GM23338 (cell line): Measurements from ENCODE around the gene HNRNPM.

Source experiments
- CREB1 ChIP-seq: fragments of 250-450 bp; sonication (Bioruptor Pico); IDR thresholded peaks from 2 replicates; pipeline ENCODE4 v1.5.0; 2020; ENCODE audit warnings: low read depth, mild to moderate bottlenecking, moderate library complexity
- EZH2 ChIP-seq: fragments of 200-600 bp; sonication (generic); IDR thresholded peaks from one replicate; pipeline ENCODE4 v1.8.0; 2017; ENCODE audit warnings: antibody characterized with exemption, mild to moderate bottlenecking, low read depth; ENCODE audit not compliant: unreplicated experiment
- EZH2phosphoT487 ChIP-seq: fragments of 200-600 bp; sonication (generic); IDR thresholded peaks from one replicate; pipeline ENCODE4 v1.8.1; 2018; ENCODE audit warnings: antibody characterized with exemption; ENCODE audit not compliant: unreplicated experiment
- JUNB ChIP-seq: IDR thresholded peaks from one replicate; pipeline ENCODE4 v1.6.1; 2016; ENCODE audit warnings: antibody characterized with exemption; ENCODE audit not compliant: unreplicated experiment
- POLR2AphosphoS5 ChIP-seq: IDR thresholded peaks from 2 replicates; pipeline ENCODE4 v1.6.1; 2016; ENCODE audit warnings: antibody characterized with exemption, low read depth
- STAT1 ChIP-seq: IDR thresholded peaks from one replicate; pipeline ENCODE4 v1.6.1; 2016; ENCODE audit warnings: antibody characterized with exemption; ENCODE audit not compliant: unreplicated experiment
- ZNF114 ChIP-seq: fragments of 250-450 bp; sonication (Bioruptor Pico); IDR thresholded peaks from 2 replicates; pipeline ENCODE4 v1.5.0; 2020; ENCODE audit warnings: mild to moderate bottlenecking, moderate library complexity
- ZNF331 ChIP-seq: fragments of 250-450 bp; sonication (Bioruptor Pico); IDR thresholded peaks from 2 replicates; pipeline ENCODE4 v1.5.0; 2020; ENCODE audit warnings: low read depth, mild to moderate bottlenecking, moderate library complexity
- TF ChIP-seq, protein P1 (sequence below), 2 experiments: fragments of 200-600 bp in 1 of 2; sonication (generic) in 1 of 2; conservative IDR thresholded peaks; 2 replicates each; pipeline versions ENCODE4 v1.5.1 to v1.6.1; 2016 to 2017; ENCODE audit warnings: antibody characterized with exemption in 2 of 2, low read depth in 2 of 2, mild to moderate bottlenecking in 2 of 2, moderate library complexity in 1 of 2
- TF ChIP-seq, protein P2 (sequence below): IDR thresholded peaks from one replicate; pipeline ENCODE4 v1.6.1; 2018; ENCODE audit warnings: antibody characterized with exemption; ENCODE audit not compliant: unreplicated experiment
- TF ChIP-seq, protein P3 (sequence below): IDR thresholded peaks from 2 replicates; pipeline ENCODE4 v1.6.1; 2016; ENCODE audit warnings: antibody characterized with exemption
- TF ChIP-seq, protein P4 (sequence below): fragments of 250-450 bp; sonication (Bioruptor Pico); IDR thresholded peaks from 2 replicates; pipeline ENCODE4 v1.5.0; 2020; ENCODE audit warnings: mild to moderate bottlenecking, moderate library complexity

DNA sequence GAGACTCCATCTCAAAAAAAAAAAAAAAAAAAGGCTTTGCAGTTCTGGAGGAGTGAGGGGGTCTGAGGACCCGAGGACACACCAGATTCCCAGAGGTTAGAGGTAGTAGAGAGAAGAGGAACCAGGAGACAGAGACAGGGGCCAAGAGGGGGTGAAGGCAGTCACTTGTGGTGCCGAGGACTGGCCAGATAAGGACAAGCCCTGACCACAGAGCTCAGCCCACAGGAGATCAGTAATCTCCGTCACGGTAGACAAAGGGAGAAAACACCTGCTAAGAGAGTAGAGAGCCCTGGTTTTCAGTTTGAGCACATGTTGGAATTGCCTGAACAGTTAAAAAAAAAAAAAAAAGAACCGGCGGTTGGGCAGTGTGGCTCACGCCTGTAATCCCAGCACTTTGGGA lies 59.4 kb downstream of the HNRNPM start:
- TF ChIP-seq, protein P1, sequence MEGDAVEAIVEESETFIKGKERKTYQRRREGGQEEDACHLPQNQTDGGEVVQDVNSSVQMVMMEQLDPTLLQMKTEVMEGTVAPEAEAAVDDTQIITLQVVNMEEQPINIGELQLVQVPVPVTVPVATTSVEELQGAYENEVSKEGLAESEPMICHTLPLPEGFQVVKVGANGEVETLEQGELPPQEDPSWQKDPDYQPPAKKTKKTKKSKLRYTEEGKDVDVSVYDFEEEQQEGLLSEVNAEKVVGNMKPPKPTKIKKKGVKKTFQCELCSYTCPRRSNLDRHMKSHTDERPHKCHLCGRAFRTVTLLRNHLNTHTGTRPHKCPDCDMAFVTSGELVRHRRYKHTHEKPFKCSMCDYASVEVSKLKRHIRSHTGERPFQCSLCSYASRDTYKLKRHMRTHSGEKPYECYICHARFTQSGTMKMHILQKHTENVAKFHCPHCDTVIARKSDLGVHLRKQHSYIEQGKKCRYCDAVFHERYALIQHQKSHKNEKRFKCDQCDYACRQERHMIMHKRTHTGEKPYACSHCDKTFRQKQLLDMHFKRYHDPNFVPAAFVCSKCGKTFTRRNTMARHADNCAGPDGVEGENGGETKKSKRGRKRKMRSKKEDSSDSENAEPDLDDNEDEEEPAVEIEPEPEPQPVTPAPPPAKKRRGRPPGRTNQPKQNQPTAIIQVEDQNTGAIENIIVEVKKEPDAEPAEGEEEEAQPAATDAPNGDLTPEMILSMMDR (conservative IDR thresholded peaks at IDR 0.05; ENCODE audit: low read depth in 2 of 2), result no peak
- TF ChIP-seq EZH2 (no peak), ZNF114 (CRISPR knock-in tag) (no peak), POLR2AphosphoS5 (no peak), EZH2phosphoT487 (no peak), ZNF331 (no peak), CREB1 (CRISPR knock-in tag) (no peak), STAT1 (no peak), JUNB (no peak)
- TF ChIP-seq, protein P2, sequence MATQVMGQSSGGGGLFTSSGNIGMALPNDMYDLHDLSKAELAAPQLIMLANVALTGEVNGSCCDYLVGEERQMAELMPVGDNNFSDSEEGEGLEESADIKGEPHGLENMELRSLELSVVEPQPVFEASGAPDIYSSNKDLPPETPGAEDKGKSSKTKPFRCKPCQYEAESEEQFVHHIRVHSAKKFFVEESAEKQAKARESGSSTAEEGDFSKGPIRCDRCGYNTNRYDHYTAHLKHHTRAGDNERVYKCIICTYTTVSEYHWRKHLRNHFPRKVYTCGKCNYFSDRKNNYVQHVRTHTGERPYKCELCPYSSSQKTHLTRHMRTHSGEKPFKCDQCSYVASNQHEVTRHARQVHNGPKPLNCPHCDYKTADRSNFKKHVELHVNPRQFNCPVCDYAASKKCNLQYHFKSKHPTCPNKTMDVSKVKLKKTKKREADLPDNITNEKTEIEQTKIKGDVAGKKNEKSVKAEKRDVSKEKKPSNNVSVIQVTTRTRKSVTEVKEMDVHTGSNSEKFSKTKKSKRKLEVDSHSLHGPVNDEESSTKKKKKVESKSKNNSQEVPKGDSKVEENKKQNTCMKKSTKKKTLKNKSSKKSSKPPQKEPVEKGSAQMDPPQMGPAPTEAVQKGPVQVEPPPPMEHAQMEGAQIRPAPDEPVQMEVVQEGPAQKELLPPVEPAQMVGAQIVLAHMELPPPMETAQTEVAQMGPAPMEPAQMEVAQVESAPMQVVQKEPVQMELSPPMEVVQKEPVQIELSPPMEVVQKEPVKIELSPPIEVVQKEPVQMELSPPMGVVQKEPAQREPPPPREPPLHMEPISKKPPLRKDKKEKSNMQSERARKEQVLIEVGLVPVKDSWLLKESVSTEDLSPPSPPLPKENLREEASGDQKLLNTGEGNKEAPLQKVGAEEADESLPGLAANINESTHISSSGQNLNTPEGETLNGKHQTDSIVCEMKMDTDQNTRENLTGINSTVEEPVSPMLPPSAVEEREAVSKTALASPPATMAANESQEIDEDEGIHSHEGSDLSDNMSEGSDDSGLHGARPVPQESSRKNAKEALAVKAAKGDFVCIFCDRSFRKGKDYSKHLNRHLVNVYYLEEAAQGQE, result no peak
- TF ChIP-seq, protein P3, sequence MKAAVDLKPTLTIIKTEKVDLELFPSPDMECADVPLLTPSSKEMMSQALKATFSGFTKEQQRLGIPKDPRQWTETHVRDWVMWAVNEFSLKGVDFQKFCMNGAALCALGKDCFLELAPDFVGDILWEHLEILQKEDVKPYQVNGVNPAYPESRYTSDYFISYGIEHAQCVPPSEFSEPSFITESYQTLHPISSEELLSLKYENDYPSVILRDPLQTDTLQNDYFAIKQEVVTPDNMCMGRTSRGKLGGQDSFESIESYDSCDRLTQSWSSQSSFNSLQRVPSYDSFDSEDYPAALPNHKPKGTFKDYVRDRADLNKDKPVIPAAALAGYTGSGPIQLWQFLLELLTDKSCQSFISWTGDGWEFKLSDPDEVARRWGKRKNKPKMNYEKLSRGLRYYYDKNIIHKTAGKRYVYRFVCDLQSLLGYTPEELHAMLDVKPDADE, result no peak
- TF ChIP-seq, protein P4, sequence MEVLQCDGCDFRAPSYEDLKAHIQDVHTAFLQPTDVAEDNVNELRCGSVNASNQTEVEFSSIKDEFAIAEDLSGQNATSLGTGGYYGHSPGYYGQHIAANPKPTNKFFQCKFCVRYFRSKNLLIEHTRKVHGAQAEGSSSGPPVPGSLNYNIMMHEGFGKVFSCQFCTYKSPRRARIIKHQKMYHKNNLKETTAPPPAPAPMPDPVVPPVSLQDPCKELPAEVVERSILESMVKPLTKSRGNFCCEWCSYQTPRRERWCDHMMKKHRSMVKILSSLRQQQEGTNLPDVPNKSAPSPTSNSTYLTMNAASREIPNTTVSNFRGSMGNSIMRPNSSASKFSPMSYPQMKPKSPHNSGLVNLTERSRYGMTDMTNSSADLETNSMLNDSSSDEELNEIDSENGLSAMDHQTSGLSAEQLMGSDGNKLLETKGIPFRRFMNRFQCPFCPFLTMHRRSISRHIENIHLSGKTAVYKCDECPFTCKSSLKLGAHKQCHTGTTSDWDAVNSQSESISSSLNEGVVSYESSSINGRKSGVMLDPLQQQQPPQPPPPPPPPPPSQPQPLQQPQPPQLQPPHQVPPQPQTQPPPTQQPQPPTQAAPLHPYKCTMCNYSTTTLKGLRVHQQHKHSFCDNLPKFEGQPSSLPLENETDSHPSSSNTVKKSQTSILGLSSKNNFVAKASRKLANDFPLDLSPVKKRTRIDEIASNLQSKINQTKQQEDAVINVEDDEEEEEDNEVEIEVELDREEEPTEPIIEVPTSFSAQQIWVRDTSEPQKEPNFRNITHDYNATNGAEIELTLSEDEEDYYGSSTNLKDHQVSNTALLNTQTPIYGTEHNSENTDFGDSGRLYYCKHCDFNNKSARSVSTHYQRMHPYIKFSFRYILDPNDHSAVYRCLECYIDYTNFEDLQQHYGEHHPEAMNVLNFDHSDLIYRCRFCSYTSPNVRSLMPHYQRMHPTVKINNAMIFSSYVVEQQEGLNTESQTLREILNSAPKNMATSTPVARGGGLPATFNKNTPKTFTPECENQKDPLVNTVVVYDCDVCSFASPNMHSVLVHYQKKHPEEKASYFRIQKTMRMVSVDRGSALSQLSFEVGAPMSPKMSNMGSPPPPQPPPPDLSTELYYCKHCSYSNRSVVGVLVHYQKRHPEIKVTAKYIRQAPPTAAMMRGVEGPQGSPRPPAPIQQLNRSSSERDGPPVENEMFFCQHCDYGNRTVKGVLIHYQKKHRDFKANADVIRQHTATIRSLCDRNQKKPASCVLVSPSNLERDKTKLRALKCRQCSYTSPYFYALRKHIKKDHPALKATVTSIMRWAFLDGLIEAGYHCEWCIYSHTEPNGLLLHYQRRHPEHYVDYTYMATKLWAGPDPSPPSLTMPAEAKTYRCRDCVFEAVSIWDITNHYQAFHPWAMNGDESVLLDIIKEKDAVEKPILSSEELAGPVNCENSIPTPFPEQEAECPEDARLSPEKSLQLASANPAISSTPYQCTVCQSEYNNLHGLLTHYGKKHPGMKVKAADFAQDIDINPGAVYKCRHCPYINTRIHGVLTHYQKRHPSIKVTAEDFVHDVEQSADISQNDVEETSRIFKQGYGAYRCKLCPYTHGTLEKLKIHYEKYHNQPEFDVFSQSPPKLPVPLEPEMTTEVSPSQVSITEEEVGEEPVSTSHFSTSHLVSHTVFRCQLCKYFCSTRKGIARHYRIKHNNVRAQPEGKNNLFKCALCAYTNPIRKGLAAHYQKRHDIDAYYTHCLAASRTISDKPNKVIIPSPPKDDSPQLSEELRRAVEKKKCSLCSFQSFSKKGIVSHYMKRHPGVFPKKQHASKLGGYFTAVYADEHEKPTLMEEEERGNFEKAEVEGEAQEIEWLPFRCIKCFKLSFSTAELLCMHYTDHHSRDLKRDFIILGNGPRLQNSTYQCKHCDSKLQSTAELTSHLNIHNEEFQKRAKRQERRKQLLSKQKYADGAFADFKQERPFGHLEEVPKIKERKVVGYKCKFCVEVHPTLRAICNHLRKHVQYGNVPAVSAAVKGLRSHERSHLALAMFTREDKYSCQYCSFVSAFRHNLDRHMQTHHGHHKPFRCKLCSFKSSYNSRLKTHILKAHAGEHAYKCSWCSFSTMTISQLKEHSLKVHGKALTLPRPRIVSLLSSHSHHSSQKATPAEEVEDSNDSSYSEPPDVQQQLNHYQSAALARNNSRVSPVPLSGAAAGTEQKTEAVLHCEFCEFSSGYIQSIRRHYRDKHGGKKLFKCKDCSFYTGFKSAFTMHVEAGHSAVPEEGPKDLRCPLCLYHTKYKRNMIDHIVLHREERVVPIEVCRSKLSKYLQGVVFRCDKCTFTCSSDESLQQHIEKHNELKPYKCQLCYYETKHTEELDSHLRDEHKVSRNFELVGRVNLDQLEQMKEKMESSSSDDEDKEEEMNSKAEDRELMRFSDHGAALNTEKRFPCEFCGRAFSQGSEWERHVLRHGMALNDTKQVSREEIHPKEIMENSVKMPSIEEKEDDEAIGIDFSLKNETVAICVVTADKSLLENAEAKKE (CRISPR knock-in tag), result no peak
